H9 (cell line): ENCODE data around the gene ADSL. TPM values are rescaled to one million over a fixed set of nuclear protein-coding genes. Genes with fewer than 3 reads are reported as not detected.
A peak's percentile ranks its signal among the peaks of the same experiment; 100 is the strongest.
"Not testable (repeated sequence)": the region's sequence is repeated elsewhere in the genome, so short reads cannot be mapped to it uniquely, and the experiment has no call there.

ENCODE experiments used
- DNase-seq: peaks from one replicate; pipeline ENCODE4 v3.0.0-alpha.2; 2017
- H2AFZ ChIP-seq: one replicate; pipeline ENCODE4 v1.6.1; 2013; ENCODE audit warnings: mild to moderate bottlenecking, low read length, control low read depth, moderate library complexity
- H2AK5ac ChIP-seq: 2 replicates; pipeline ENCODE4 v1.6.1; 2013; ENCODE audit warnings: low read length, control low read depth, mixed read lengths; ENCODE audit not compliant: insufficient read length
- H2BK120ac ChIP-seq: one replicate; pipeline ENCODE4 v1.6.1; 2013; ENCODE audit warnings: low read depth, mild to moderate bottlenecking, low read length, control low read depth, inconsistent platforms; ENCODE audit not compliant: poor library complexity, severe bottlenecking
- H2BK12ac ChIP-seq: 2 replicates; pipeline ENCODE4 v1.6.1; 2013; ENCODE audit warnings: low read length, control low read depth, mixed read lengths, low read depth; ENCODE audit not compliant: insufficient read length
- H2BK15ac ChIP-seq: 2 replicates; pipeline ENCODE4 v1.6.1; 2013; ENCODE audit warnings: low read depth, low read length, control low read depth
- H2BK20ac ChIP-seq: one replicate; pipeline ENCODE4 v1.6.1; 2013; ENCODE audit warnings: low read depth, mild to moderate bottlenecking, low read length, control low read depth, inconsistent platforms; ENCODE audit not compliant: poor library complexity, severe bottlenecking
- H2BK5ac ChIP-seq: 2 replicates; pipeline ENCODE4 v1.6.1; 2013; ENCODE audit warnings: low read length, control low read depth, mixed read lengths; ENCODE audit not compliant: insufficient read length
- H3K14ac ChIP-seq: 2 replicates; pipeline ENCODE4 v1.6.1; 2013; ENCODE audit warnings: low read length, control low read depth; ENCODE audit not compliant: insufficient read depth
- H3K18ac ChIP-seq: 2 replicates; pipeline ENCODE4 v1.6.1; 2013; ENCODE audit warnings: low read depth, mild to moderate bottlenecking, mixed read lengths, low read length, control low read depth; ENCODE audit not compliant: insufficient read length
- H3K23ac ChIP-seq: 2 replicates; pipeline ENCODE4 v1.6.1; 2013; ENCODE audit warnings: low read length, control low read depth, mixed read lengths, low read depth; ENCODE audit not compliant: insufficient read length
- H3K23me2 ChIP-seq: 2 replicates; pipeline ENCODE4 v1.6.1; 2013; ENCODE audit warnings: low read depth, mild to moderate bottlenecking, mixed read lengths, low read length, control low read depth; ENCODE audit not compliant: insufficient read length, poor library complexity, severe bottlenecking
- H3K27ac ChIP-seq: 2 replicates; pipeline ENCODE4 v1.5.1; 2013; ENCODE audit warnings: low read length, control low read depth, mixed read lengths, low read depth; ENCODE audit not compliant: insufficient read length
- H3K27me3 ChIP-seq: 2 replicates; pipeline ENCODE4 v1.6.1; 2013; ENCODE audit warnings: low read length, control low read depth, inconsistent platforms; ENCODE audit not compliant: insufficient read depth
- H3K4ac ChIP-seq: 2 replicates; pipeline ENCODE4 v1.6.1; 2013; ENCODE audit warnings: low read depth, mild to moderate bottlenecking, control low read depth, inconsistent platforms, low read length, moderate library complexity
- H3K4me1 ChIP-seq: 2 replicates; pipeline ENCODE4 v1.6.1; 2013; ENCODE audit warnings: low read length, control low read depth, inconsistent platforms; ENCODE audit not compliant: insufficient read depth
- H3K4me2 ChIP-seq: 2 replicates; pipeline ENCODE4 v1.6.1; 2013; ENCODE audit warnings: low read length, control low read depth, mixed read lengths; ENCODE audit not compliant: insufficient read length, insufficient read depth
- H3K56ac ChIP-seq: 2 replicates; pipeline ENCODE4 v1.6.1; 2013; ENCODE audit warnings: low read depth, mild to moderate bottlenecking, mixed read lengths, low read length, control low read depth; ENCODE audit not compliant: insufficient read length
- H3K79me1 ChIP-seq: 2 replicates; pipeline ENCODE4 v1.6.1; 2013; ENCODE audit warnings: low read depth, mild to moderate bottlenecking, moderate library complexity, low read length, control low read depth, inconsistent platforms; ENCODE audit not compliant: insufficient read depth, poor library complexity, severe bottlenecking
- H3K79me2 ChIP-seq: 2 replicates; pipeline ENCODE4 v1.6.1; 2013; ENCODE audit warnings: low read length, control low read depth, inconsistent platforms; ENCODE audit not compliant: insufficient read depth
- H3K9ac ChIP-seq: 2 replicates; pipeline ENCODE4 v1.6.1; 2013; ENCODE audit warnings: low read length, control low read depth, mixed read lengths; ENCODE audit not compliant: insufficient read length; ENCODE audit errors: extremely low read depth
- H3K9me3 ChIP-seq: one replicate; pipeline ENCODE4 v1.6.1; 2013; ENCODE audit warnings: low read depth, low read length, inconsistent platforms; ENCODE audit not compliant: control insufficient read depth
- H3T11ph ChIP-seq: one replicate; pipeline ENCODE4 v1.6.1; 2013; ENCODE audit warnings: mild to moderate bottlenecking, low read length, control low read depth, inconsistent platforms
- H4K20me1 ChIP-seq: one replicate; pipeline ENCODE4 v1.6.1; 2013; ENCODE audit not compliant: control insufficient read depth, insufficient read length, insufficient read depth
- H4K5ac ChIP-seq: 2 replicates; pipeline ENCODE4 v1.6.1; 2013; ENCODE audit warnings: low read depth, mild to moderate bottlenecking, mixed read lengths, low read length, control low read depth; ENCODE audit not compliant: insufficient read length
- H4K8ac ChIP-seq: replicated peaks from 2 replicates; pipeline ENCODE4 v1.6.1; 2013; ENCODE audit warnings: low read length, control low read depth, mixed read lengths, low read depth; ENCODE audit not compliant: insufficient read length
- H4K91ac ChIP-seq: 2 replicates; pipeline ENCODE4 v1.6.1; 2013; ENCODE audit warnings: low read depth, mild to moderate bottlenecking, moderate library complexity, mixed read lengths, low read length, control low read depth; ENCODE audit not compliant: insufficient read length
- H3K27ac Mint-ChIP-seq, 3 experiments: 2 replicates in 2 of 3; 3 replicates in 1 of 3; pipeline ENCODE4 v1.8.0; 2020 to 2021; ENCODE audit warnings: mixed read lengths in 3 of 3, mild to moderate bottlenecking in 1 of 3, moderate library complexity in 1 of 3
- H3K27me3 Mint-ChIP-seq: 2 replicates; pipeline ENCODE4 v1.8.0; 2021; ENCODE audit warnings: low read depth, mild to moderate bottlenecking, moderate library complexity, mixed read lengths
- H3K36me3 Mint-ChIP-seq, 3 experiments: 2 replicates in 2 of 3; 3 replicates in 1 of 3; pipeline ENCODE4 v1.8.0; 2020 to 2021; ENCODE audit warnings: low read depth in 3 of 3, mixed read lengths in 3 of 3; ENCODE audit not compliant: insufficient read depth in 1 of 3
- H3K4me1 Mint-ChIP-seq, 2 experiments: 2 replicates each; pipeline ENCODE4 v1.8.0; 2020; ENCODE audit warnings: mixed read lengths in 2 of 2
- H3K4me3 Mint-ChIP-seq, 2 experiments: 2 replicates in 1 of 2; 3 replicates in 1 of 2; pipeline ENCODE4 v1.8.0; 2020 to 2021; ENCODE audit warnings: mild to moderate bottlenecking in 2 of 2, mixed read lengths in 2 of 2, moderate library complexity in 1 of 2
- H3K9me3 Mint-ChIP-seq, 2 experiments: 2 replicates in 1 of 2; 3 replicates in 1 of 2; pipeline ENCODE4 v1.8.0; 2020; ENCODE audit warnings: mild to moderate bottlenecking in 2 of 2, mixed read lengths in 2 of 2, moderate library complexity in 1 of 2
- WGBS: extraction: QIAGEN DNeasy Blood & Tissue Kit; methylation state at CpG from one replicate; pipeline ENCODE4 v1.1.7; 2013; ENCODE audit warnings: missing lambda C conversion rate, low lambda C conversion rate, mixed read lengths; ENCODE audit not compliant: insufficient read length; ENCODE audit errors: extremely low coverage; 5-methylcytosine and 5-hydroxymethylcytosine counted together
- total RNA-seq: library from RNA; stranded (reverse); gene quantifications from 2 replicates; pipeline ENCODE4 v1.2.1, GENCODE V29; 2021
- TF ChIP-seq, protein P1 (sequence below): fragments of 200-600 bp; sonication (generic); conservative IDR thresholded peaks from 3 replicates; pipeline ENCODE4 v1.8.0; 2021; ENCODE audit warnings: antibody characterized with exemption, mild to moderate bottlenecking

Gene ADSL
- total RNA-seq, 1 experiment from 2014 or later = 175 TPM

DNA sequence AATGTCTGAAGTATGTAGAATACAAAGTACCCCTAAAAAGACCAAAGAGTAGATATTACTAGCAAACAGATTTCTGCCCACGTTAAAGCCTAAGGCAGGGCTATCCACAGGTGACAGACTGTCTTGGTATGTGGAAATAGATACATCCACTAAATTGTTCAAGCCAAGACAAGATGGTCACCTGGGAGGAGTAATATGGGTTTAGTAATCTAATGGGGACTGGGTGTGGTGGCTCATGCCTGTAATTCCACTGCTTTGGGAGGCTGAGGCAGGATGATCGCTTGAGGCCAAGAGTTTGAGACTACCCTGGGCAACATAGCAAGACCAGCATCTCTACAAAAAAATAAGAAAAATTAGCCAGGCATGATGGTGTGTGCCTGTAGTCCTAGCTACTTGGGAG, 31.6 kb downstream of the ADSL start:
- no peak overlapping the region for H2AFZ ChIP-seq
- TF ChIP-seq, protein P1, sequence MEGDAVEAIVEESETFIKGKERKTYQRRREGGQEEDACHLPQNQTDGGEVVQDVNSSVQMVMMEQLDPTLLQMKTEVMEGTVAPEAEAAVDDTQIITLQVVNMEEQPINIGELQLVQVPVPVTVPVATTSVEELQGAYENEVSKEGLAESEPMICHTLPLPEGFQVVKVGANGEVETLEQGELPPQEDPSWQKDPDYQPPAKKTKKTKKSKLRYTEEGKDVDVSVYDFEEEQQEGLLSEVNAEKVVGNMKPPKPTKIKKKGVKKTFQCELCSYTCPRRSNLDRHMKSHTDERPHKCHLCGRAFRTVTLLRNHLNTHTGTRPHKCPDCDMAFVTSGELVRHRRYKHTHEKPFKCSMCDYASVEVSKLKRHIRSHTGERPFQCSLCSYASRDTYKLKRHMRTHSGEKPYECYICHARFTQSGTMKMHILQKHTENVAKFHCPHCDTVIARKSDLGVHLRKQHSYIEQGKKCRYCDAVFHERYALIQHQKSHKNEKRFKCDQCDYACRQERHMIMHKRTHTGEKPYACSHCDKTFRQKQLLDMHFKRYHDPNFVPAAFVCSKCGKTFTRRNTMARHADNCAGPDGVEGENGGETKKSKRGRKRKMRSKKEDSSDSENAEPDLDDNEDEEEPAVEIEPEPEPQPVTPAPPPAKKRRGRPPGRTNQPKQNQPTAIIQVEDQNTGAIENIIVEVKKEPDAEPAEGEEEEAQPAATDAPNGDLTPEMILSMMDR = no peak
- H3K4me1 ChIP-seq = no peaks in the 10 kb centered on the region
- Mint-ChIP-seq H3K36me3 (peaks cover 0 to 17% (median 12%) of the 10 kb centered on the region in 3 experiments; a peak in 5 of 7 replicates), H3K4me1 (no peaks in the 10 kb centered on the region), H3K27me3 (no peaks in the 10 kb centered on the region), H3K4me3 (no peak overlapping the region), H3K9me3 (no peaks in the 10 kb centered on the region), H3K27ac (0 out of 7 replicates have a peak overlapping the region, but pooled peaks of 1 of the 3 experiments have one; percentile 49)
- no peak overlapping the region for H3K23ac ChIP-seq
- H3K27ac ChIP-seq = no peak overlapping the region
- H3K9ac ChIP-seq = no peak overlapping the region
- no peak overlapping the region for H3T11ph ChIP-seq
- no peak overlapping the region for H3K18ac ChIP-seq
- H2BK12ac ChIP-seq = no peak overlapping the region
- peaks cover 6% of the 10 kb centered on the region for H3K79me1 ChIP-seq
- H4K91ac ChIP-seq = no peak overlapping the region
- no peak overlapping the region for H3K4me2 ChIP-seq
- H2BK20ac ChIP-seq = no peak overlapping the region
- no peak overlapping the region for H3K4ac ChIP-seq
- H4K5ac ChIP-seq = no peak overlapping the region
- no peaks in the 10 kb centered on the region for H4K20me1 ChIP-seq
- no peaks in the 10 kb centered on the region for H3K9me3 ChIP-seq
- H2BK15ac ChIP-seq = no peak overlapping the region
- WGBS = no CpG with 5 or more reads among the region's 2 CpGs
- no peaks in the 10 kb centered on the region for H3K27me3 ChIP-seq
- no peaks in the 10 kb centered on the region for H3K23me2 ChIP-seq
- no peak overlapping the region for H2AK5ac ChIP-seq
- H2BK5ac ChIP-seq = no peak overlapping the region
- no peak overlapping the region for H3K14ac ChIP-seq
- no peak for DNase-seq
- no peak overlapping the region for H4K8ac ChIP-seq
- H3K79me2 ChIP-seq = peaks cover 4% of the 10 kb centered on the region; the same call in 1 of the 2 replicates
- no peak overlapping the region for H2BK120ac ChIP-seq
- H3K56ac ChIP-seq = no peak overlapping the region

DNA sequence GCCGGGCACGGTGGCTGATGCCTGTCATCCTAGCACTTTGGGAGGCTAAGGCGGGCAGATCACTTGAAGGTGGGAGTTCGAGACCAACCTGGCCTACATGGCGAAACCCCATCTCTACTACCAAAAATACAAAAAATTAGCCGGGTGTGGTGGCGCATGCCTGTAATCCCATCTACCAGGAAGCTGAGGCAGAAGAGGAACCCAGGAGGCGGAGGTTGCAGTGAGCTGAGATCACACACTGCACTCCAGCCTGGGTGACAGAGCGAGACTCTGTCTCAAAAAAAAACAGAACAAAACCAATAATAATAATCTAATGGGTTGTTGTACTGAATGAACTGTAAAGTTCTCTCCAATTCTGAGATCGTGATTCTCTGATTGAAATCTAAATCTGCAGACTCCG, 32.1 kb downstream of the ADSL start:
- not testable (repeated sequence) for H2BK20ac ChIP-seq, H2AFZ ChIP-seq, H3T11ph ChIP-seq, H3K56ac ChIP-seq, DNase-seq, H3K4me3 Mint-ChIP-seq, H2BK15ac ChIP-seq, H3K4me1 ChIP-seq, H3K14ac ChIP-seq, H4K5ac ChIP-seq, H4K20me1 ChIP-seq, H2BK5ac ChIP-seq, H3K27me3 ChIP-seq, H3K27ac ChIP-seq, H3K4me1 Mint-ChIP-seq, H3K23ac ChIP-seq, H3K9ac ChIP-seq, H3K18ac ChIP-seq, H3K79me1 ChIP-seq, H3K4me2 ChIP-seq, H3K4ac ChIP-seq, H4K91ac ChIP-seq, H3K9me3 Mint-ChIP-seq, H2BK12ac ChIP-seq, H3K23me2 ChIP-seq, H2AK5ac ChIP-seq, H2BK120ac ChIP-seq, H3K79me2 ChIP-seq, H3K9me3 ChIP-seq, H3K27ac Mint-ChIP-seq, H4K8ac ChIP-seq, H3K27me3 Mint-ChIP-seq
- WGBS = no CpG with 5 or more reads among the region's 11 CpGs
- H3K36me3 Mint-ChIP-seq = peaks cover 0 to 12% (median 7%) of the 10 kb centered on the region in 3 experiments; a peak in 4 of 7 replicates
